HEK293 (cell line): ENCODE data around the gene ITGA7.

Source experiments
- ZNF138 ChIP-seq: fragments of 450-650 bp; formaldehyde crosslinking; IDR thresholded peaks from 2 replicates; pipeline ENCODE4 v1.5.1; 2016; ENCODE audit warnings: missing biosample characterization, missing genetic modification characterization, borderline replicate concordance
- TF ChIP-seq, protein P1 (sequence below): fragments of 450-650 bp; formaldehyde crosslinking; IDR thresholded peaks from 2 replicates; pipeline ENCODE4 v1.5.1; 2016; ENCODE audit warnings: missing biosample characterization, missing genetic modification characterization

DNA sequence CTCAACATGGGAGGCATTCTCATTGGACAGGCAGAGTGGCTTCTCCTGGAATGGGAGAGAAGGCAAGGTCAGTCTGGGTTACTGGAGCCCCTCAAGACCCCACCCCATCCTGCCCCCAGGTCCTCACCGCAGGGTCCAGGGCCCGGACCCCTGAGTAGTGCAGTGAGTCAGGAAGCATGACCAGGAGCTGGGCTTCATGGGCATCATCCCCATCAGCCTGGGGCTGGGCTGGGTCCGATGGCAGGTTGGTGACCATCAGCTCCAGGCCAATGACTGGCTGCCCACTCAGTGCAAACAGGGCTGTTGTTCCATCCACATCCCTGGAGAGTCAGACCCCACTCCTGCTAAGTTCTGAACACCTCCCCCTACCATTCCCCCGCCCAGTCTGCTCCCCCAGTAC is 13.1 kb downstream of the ITGA7 start:
- TF ChIP-seq ZNF138 (tag by site-specific recombination): no peak
- TF ChIP-seq, protein P1, sequence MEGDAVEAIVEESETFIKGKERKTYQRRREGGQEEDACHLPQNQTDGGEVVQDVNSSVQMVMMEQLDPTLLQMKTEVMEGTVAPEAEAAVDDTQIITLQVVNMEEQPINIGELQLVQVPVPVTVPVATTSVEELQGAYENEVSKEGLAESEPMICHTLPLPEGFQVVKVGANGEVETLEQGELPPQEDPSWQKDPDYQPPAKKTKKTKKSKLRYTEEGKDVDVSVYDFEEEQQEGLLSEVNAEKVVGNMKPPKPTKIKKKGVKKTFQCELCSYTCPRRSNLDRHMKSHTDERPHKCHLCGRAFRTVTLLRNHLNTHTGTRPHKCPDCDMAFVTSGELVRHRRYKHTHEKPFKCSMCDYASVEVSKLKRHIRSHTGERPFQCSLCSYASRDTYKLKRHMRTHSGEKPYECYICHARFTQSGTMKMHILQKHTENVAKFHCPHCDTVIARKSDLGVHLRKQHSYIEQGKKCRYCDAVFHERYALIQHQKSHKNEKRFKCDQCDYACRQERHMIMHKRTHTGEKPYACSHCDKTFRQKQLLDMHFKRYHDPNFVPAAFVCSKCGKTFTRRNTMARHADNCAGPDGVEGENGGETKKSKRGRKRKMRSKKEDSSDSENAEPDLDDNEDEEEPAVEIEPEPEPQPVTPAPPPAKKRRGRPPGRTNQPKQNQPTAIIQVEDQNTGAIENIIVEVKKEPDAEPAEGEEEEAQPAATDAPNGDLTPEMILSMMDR (tag by site-specific recombination): no peak
